Measurements from ENCODE around the gene SLC5A10.
"Not testable (repeated sequence)": the region's sequence is repeated elsewhere in the genome, so short reads cannot be mapped to it uniquely, and the experiment has no call there.

DNA sequence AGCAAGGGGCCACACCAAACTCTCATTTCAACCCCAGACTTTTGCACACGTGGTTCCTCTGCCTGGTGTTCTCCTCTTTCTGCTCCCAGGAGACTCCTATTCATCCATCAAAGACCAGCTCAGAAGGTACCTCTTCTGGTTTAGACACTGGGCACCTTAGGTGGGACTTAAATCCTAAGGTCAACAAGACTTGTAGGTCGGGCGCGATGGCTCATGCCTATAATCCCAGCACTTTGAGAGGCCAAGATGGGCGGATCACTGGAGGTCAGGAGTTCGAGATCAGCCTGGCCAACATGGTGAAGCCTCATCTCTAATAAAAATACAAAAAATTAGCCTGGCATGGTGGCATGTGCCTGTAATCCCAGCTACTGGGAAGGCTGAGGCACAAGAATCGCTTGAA lies 95.5 kb downstream of the SLC5A10 start:
- TF ChIP-seq CTCF, POLR2A (IDR thresholded peaks at IDR 0.05): not testable (repeated sequence)
